HG03135 (cell line): Measurements from ENCODE around the gene ATP5F1C.
"Not testable (repeated sequence)": the region's sequence is repeated elsewhere in the genome, so short reads cannot be mapped to it uniquely, and the experiment has no call there.

Source experiments
- ATAC-seq: cut with Tn5 transposase; IDR thresholded peaks from one replicate; pipeline ENCODE4 v1.9.1; 2021; ENCODE audit warnings: mild to moderate bottlenecking, moderate library complexity; ENCODE audit not compliant: unreplicated experiment

ATP5F1C gene

DNA sequence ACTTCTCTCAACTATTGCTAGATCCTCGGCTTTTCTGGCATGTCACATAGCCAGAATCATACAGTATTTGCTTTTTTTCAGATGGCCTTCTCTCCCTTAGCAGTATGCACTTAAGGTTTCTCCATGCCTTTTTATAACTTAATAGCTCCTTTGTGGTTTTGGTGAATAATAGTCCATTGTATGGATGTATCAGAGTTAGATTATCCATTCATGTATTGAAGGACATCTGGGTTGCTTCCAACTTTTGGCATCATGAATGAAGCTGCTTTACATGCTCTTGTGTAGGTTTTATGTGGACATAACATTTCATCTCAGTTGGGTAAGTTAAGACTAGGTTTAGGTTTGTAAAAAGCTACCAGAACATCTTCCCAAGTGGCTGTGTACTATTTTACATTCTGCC, 4.6 kb downstream of the ATP5F1C start:
- ATAC-seq, result no peak

DNA sequence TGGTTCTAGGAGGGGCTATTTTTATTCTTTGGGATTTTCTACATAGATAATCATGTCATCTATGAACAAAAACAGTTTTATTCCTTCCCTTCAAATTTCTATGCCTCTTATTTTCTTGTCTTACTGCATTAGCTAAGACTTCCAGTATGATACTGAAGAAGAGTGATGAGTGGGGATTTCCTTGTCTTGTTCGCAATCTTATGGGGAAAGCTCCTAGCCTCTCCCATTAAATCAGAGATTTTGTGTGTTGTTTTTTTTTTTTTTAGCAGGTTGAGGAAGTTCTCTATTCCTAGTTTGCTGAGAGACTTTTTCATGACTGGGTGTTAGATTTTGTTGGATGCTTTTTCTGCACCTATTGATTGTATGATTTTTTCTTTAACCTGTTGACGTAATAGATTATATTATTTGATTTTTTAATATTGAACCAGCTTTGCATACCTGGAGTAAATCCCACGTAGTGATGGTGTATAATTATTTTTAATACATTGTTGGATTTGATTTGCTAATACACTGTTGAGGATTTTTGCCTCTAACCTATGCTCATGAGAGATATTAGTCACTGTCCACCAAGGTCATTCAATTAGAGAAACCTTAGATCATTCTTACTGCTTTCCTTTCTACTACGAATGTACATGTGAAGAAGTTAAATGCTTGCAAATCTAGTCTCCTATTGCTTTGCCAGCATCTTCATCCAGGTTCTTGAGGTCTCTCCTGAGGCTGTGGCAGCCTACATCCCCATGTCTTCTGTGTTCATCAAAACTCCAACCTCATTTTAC, 6.5 kb downstream of the ATP5F1C start:
- ATAC-seq, result no peak

DNA sequence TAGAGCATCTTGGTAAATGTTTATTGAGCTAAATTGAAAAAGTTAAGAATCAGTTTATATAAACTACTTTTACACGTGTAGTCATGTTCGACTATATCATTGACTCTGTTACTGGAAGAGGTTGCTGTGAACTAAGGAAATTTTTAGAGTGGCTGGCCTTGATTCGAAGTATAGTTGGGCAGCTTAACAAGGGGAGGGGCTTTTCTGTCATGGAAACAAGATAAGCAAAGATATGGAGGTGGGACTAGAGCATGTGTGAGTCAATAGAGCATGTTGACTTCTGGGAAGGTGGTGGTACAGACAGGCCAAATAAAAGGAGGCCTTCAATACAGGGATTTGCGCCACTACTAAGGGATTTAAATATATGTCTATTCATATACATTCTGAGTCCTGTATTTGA, 7.6 kb downstream of the ATP5F1C start:
- ATAC-seq, result no peak

- ATAC-seq, result no peak
Observed at GRCh38 chr10:7797582-7797981, 9.6 kb downstream of the ATP5F1C start.

- no peak for ATAC-seq
Observed at GRCh38 chr10:7802606-7803005, 14.6 kb downstream of the ATP5F1C start.

DNA sequence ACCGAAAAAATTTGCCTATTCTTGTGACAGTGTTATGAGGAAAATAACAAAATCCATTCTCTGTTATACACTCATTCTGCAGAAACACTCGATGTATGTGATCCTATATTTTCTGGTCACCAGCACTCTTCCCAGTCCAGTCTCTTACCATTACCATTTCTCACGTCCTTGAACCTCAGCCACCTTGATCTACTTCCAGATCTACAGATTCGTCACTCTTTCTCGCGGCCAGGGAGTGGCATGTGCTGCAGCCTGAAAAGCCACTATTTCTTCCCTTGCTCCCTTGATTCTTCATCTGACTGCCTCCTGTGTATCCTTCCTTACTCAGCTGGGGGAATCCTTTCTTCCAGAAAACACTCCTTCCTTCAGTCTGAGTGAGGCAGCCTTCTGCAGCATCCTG, 16.2 kb downstream of the ATP5F1C start:
- ATAC-seq, result no peak

DNA sequence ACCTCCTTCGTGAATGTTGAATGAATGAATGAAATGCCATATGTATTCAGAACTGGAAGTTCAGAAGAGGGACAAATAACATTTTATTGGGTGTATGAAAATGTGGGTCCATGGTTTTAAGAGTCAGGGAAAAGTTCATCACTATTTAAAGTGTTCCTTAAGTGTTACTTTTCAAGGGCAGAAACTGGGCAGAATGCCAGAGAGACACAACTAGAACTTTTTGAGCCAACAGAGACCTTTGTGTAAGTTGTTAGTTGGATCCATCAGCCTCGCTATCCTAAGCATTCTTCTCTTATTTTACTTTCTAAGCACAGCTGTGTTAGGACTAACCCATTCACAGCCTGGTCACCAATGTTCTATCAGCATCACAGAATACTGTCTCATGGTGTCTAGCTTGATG, 16.8 kb downstream of the ATP5F1C start:
- no peak for ATAC-seq

DNA sequence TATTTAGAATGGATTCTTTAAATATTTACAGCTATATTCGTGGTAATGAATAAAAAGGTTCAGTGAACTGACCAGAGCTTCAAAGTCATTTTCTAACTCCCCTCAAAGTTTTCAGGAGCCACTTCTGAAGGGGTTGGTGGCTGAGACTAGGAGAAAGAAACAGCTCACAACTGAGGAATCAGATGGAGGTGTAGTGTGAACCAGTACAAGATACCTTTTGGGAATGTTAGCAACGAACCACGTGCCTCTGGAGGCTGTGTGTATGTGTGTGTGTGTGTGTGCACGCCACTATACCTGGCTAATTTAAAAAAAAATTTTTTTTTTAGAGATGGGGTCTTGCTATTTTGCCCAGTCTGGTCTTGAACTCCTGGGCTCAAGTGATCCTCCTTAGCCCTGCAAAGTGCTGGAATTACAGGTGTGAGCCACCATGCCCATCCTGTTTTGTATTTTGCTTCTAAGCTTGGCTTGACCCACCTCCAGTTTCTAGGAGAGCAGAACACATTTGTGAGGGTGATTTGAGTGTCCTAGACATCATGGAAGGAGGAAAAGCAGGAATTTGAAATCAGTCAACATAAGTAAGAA, 20.8 kb downstream of the ATP5F1C start:
- ATAC-seq, result no peak

DNA sequence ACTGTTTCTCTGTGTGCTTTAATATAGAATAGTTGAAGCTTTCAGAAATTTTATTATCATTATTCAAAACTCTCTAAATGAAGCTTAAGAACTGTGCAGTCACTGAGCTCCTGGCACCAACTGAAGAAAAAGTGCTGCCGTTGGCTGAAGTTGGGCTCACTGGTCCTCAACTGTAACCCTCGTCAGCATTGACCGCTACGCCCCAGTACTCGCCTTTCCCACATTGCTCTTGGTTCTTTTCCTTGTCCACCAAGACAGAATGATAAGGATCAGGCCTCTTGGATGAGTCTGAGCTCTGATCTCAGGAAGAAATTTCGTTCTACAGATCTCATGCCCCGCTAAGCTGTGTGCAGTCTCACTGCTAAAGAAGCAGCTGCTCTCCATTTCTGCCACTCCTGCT, 22.5 kb downstream of the ATP5F1C start:
- ATAC-seq, result no peak

GRCh38 chr10:7811000-7811399, 23.0 kb downstream of the ATP5F1C start:
- no peak for ATAC-seq

- ATAC-seq, result not testable (repeated sequence)
Observed at GRCh38 chr10:7811743-7812142, 23.8 kb downstream of the ATP5F1C start.

- no peak for ATAC-seq
Observed at GRCh38 chr10:7813481-7813880, 25.5 kb downstream of the ATP5F1C start.

- no peak for ATAC-seq
Observed at GRCh38 chr10:7817576-7817975, 29.6 kb downstream of the ATP5F1C start.

DNA sequence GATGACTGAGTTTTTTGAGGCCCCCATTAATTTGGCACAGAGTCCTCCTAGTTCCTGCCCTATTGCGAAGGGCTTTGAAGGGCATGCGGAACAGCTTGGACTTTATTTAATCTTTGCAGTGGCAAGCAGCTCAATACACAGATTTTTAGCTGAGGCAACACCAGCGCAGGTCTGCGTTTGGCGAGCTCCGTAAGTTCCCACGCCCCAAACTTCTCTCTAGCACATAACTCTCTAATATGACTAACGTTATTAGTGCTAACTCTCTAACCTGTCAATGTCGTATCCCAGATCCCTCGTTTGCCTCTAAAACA, 30.0 kb downstream of the ATP5F1C start:
- ATAC-seq, result no peak

DNA sequence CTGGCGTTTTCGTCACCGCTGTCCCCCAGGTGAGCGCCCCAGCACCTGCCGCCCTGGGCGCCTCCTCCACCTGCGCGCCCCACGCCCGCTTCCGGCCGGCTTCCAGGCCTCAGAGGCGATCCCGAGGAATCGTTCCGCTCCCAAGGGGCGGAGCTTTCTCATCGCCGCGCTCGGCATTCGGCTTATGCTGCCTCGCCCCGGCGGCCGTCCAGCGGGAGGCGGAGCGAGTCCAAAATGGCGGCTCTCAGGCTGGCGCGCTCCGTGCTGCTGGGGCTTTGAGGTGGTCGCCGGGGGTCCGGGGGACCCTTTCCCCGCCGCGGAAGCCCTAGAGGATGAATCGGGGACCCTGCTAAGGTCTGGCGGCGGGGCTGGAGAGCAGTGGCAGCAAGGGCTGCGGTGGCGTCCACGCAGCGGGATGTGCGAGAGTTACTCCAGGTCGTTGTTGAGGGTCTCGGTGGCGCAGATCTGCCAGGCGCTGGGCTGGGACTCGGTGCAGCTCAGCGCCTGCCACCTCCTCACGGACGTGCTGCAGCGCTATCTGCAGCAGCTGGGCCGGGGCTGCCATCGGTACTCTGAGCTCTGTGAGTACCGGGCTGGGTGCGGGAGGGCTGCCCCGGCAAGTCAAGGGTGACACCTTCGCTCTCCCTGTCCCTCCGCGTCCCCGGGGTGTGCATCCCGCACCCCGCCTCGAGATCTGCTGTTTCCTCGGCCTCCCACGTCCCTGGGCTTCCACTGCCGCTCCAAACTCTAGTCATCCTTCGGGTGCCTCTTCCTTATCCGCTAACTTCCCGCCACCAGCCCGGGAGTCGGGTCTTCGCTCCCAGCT, 30.5 kb downstream of the ATP5F1C start, which contains the start of gene TAF3:
TAF3 (plus strand) TSS at position 211 of the 826 bp plus-strand sequence; CDS start at position 416, 205 bp downstream.
- peak; percentile 89 for ATAC-seq

GRCh38 chr10:7819121-7819460, 31.1 kb downstream of the ATP5F1C start:
- ATAC-seq, result peak; percentile 43

- no peak for ATAC-seq
Observed at GRCh38 chr10:7824251-7824650, 36.3 kb downstream of the ATP5F1C start.

GRCh38 chr10:7826971-7827370, 39.0 kb downstream of the ATP5F1C start:
- ATAC-seq, result no peak

DNA sequence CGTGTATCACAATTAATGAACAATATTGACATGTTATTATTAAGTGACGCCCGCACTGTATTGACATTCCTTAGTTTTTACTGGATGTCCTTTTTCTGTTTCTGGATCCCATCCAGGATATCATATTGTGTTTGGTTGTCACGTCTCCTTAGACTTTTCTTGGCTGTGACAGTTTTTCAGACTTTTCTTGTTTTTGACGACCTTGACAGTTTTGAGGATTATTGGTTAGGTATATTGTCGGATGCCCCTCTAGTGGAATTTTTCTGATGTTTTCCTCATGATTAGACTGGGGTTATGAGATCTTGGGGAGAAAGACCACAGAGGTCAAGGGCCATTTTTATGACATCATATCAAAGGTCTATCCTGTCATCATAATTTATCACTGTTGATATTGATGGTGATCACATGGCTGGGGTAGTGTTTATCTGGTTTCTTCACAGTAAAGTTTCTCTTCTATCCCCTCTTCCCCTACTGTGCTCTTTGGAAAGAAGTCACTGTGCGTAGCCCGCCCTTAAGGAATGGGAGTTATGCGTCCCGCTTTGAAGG, 41.4 kb downstream of the ATP5F1C start:
- ATAC-seq, result no peak

DNA sequence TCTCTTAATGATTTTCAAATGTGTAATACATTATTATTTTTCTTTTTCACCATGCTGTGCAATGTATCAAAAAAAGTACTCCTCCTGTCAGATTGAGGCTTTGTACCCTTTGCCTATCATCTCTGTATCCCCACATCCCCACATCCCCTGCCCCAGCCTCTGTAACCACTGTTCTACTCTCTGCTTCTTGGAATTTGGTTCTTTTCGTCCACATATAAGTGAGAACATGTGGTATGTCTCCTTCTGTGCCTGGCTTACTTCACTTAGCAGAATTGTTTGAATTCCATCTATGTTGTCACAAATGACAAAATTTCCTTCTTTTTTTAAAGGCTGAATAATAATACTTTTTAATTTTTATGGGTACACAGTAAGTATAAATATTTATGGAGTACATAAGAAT, 44.1 kb downstream of the ATP5F1C start:
- no peak for ATAC-seq

DNA sequence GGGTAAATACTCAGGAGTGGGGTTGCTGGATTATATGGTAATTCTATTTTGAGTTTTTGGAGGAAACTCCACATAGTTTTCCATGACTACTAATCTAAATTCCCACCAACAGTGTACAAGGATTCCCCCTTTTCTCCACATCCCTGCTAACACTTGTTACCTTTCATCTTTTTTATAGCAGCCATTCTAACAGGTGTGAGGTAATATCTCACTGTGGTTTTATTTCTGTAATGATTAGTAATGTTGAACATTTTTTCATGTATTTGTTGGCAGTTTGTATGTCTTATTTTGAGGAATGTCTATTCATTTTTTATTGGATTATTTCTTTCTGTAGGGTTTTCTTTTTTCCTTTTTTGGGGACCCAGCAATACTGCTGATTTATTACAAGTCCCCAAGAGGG, 45.2 kb downstream of the ATP5F1C start:
- ATAC-seq, result no peak

- no peak for ATAC-seq
Observed at GRCh38 chr10:7834262-7834661, 46.3 kb downstream of the ATP5F1C start.
